ENCODE data around the gene COL12A1. TPM values are rescaled to one million over a fixed set of nuclear protein-coding genes. Genes with fewer than 3 reads are reported as not detected.
"Not testable (repeated sequence)": the region's sequence is repeated elsewhere in the genome, so short reads cannot be mapped to it uniquely, and the experiment has no call there.

Gene COL12A1
- total RNA-seq, 1 donor from 2014 or later = 44.3 TPM

DNA sequence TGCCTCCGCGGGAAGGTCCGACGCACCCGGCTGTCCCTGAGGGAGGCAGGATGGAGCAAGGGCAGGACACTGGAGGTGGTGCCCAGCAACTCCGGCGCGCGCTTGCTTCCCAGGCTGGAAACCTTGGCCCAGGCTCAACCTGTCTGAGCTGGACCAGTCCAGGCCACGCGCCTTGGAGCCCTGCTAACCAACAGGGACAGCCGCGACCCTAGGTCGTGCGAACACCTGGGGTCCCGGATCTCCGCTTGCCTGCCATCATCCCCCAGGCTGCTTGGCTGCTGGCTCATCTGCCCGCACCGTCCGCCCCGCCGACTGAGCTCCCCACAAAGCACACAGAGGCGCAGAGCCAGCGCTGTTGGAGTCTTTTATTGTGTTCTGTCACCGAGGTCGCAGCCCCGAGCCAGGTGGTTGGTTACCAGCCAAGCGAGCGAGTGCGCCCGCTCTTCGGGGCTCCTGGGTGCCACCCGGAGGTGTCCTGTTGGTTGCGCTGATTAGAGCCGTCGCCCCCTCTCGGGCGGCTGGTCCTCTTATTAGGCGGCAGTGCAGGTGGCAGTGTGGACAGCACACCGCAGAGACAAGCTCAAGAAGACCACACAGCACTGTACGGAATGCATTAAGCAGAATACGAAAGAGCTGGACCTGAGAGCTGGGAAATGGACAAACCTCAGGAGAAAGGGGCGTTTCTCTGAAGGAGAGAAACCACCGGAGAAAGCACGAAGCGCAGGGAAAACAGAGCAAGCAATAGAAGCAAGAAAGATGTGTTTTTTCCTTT is 3.8 kb downstream of the COL12A1 start:
- DNase-seq (no peak), ATAC-seq (no peak)
- no peaks in the 10 kb centered on the region for H3K36me3 ChIP-seq
- peaks cover 34% of the 10 kb centered on the region for H3K4me1 ChIP-seq
- intact Hi-C loops (cut with DNase I) = no loop called here
- H3K27me3 ChIP-seq = peaks cover 57% of the 10 kb centered on the region
- TF ChIP-seq, protein P1, sequence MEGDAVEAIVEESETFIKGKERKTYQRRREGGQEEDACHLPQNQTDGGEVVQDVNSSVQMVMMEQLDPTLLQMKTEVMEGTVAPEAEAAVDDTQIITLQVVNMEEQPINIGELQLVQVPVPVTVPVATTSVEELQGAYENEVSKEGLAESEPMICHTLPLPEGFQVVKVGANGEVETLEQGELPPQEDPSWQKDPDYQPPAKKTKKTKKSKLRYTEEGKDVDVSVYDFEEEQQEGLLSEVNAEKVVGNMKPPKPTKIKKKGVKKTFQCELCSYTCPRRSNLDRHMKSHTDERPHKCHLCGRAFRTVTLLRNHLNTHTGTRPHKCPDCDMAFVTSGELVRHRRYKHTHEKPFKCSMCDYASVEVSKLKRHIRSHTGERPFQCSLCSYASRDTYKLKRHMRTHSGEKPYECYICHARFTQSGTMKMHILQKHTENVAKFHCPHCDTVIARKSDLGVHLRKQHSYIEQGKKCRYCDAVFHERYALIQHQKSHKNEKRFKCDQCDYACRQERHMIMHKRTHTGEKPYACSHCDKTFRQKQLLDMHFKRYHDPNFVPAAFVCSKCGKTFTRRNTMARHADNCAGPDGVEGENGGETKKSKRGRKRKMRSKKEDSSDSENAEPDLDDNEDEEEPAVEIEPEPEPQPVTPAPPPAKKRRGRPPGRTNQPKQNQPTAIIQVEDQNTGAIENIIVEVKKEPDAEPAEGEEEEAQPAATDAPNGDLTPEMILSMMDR (IDR thresholded peaks at IDR 0.05) = no peak
- no peak overlapping the region for H3K27ac ChIP-seq
- H3K9me3 ChIP-seq = no peaks in the 10 kb centered on the region
- no peak overlapping the region for H3K4me3 ChIP-seq

DNA sequence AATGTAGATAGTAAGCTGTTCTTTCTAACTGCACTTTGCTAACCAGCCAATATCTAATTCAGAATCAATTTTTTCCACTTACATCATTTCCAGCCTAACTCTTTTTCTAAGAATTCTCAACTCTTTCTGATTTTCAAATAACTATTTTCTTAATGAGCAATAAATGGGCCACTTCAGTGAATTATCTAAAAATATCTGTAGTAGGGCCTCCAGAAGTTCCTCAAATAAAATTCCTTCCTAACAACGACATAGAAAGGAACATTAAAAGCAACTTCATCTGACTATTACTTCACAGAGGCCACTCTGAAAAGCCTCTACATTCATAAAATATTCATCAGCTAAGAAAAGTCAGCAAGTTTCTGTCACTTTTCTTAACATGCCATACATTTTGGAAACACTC is 4.8 kb downstream of the COL12A1 start:
- no peak overlapping the region for H3K27ac ChIP-seq
- H3K9me3 ChIP-seq = no peaks in the 10 kb centered on the region
- H3K36me3 ChIP-seq = no peaks in the 10 kb centered on the region
- DNase-seq = no peak
- intact Hi-C loops (cut with DNase I) = no loop called here
- peaks cover 47% of the 10 kb centered on the region for H3K27me3 ChIP-seq
- TF ChIP-seq, protein P1 (IDR thresholded peaks at IDR 0.05) = no peak
- no peak for ATAC-seq
- peaks cover 24% of the 10 kb centered on the region for H3K4me1 ChIP-seq
- H3K4me3 ChIP-seq = no peak overlapping the region

DNA sequence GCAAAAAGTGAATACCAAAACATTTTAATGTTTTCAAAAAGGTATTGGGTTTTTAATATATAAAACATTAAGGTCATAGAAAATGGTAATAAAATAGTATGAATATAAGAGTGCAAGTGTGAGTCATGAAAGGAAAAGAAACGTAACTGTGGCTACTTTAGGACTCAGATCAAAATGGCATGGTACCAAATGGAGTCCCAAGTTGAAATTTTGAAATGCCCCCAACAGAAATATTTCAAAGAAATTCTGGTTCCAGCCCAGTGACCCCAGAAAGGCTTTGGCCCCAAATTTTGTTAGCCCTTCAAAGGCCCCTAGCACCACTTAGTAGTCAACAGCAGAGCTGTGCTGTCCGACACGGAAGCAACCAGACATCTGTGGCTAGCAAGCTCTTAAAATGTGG is 6.0 kb downstream of the COL12A1 start:
- H3K9me3 ChIP-seq = no peaks in the 10 kb centered on the region
- no peak for DNase-seq
- H3K36me3 ChIP-seq = no peaks in the 10 kb centered on the region
- TF ChIP-seq, protein P1 (IDR thresholded peaks at IDR 0.05) = no peak
- H3K27ac ChIP-seq = no peak overlapping the region
- H3K27me3 ChIP-seq = peaks cover 36% of the 10 kb centered on the region
- ATAC-seq = no peak
- H3K4me3 ChIP-seq = no peak overlapping the region
- H3K4me1 ChIP-seq = peaks cover 13% of the 10 kb centered on the region
- intact Hi-C loops (cut with DNase I) = no loop called here

DNA sequence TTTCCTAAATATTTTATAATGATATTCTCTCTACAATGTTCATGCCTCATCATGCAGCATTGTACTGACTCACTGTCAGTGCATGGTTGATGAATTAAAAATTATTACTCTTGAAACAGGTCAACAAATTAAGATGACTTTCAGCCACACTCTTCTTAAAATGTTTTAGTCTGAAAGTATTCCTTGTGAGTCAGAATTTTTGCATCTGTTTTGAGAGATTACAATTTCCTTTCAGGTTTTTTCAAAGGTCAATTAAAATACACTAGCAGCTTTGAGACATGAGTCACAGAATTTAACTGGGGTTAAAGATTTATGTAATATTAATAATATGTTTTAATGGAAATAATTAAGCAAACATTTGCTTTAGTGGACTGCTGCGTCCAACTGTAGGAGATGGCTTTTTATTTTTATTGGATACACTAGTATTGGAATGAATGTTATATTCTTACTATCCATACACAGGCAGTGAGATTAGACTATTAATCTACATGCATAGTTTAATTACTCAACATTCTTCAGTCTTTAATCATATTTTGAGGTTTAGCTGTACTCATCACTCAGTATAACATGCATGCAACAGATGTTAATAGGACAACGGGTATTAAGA is 9.7 kb downstream of the COL12A1 start:
- DNase-seq = no peak
- TF ChIP-seq, protein P1 (IDR thresholded peaks at IDR 0.05) = no peak
- Histone ChIP-seq H3K27me3 (peaks cover 15% of the 10 kb centered on the region), H3K27ac (no peak overlapping the region), H3K36me3 (no peaks in the 10 kb centered on the region), H3K9me3 (no peaks in the 10 kb centered on the region), H3K4me3 (no peak overlapping the region), H3K4me1 (no peaks in the 10 kb centered on the region)
- intact Hi-C loops (cut with DNase I) = no loop called here
- no peak for ATAC-seq

DNA sequence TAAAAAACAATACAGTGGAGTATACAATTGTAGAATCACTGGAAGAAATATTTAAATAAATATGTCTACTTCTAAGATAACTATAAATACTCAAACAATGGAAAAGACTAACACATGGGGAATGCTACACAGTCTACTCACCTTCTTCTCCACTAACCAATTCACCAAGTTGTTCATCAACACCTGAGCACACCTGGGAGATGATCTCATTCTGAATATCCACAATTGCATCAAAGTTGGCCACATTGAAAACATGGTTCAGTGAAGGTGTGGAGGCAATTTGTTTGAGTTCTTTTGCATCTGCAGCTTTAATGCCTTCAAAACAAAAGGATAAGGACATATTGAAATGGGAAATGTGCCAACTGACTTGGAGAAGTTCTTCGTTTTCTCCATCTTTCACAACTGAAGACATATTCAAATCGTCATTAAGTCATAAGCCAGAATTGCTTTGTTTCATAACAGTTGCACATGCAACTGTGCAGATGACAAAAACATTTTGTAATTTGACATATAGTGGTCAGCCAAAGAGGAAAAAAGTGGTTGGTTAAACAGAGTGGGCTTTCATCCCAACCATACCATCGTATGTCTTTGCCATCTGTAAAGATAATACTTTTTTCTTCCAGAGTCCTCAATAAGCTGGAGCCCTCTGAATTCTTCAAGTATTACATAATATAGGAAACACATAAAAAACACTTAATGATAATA is 17.5 kb downstream of the COL12A1 start:
- Histone ChIP-seq H3K27ac (no peak overlapping the region), H3K4me1 (no peaks in the 10 kb centered on the region), H3K9me3 (no peaks in the 10 kb centered on the region), H3K4me3 (no peak overlapping the region), H3K27me3 (peaks cover 4% of the 10 kb centered on the region), H3K36me3 (no peaks in the 10 kb centered on the region)
- TF ChIP-seq, protein P1 (IDR thresholded peaks at IDR 0.05) = no peak
- ATAC-seq (no peak), DNase-seq (no peak)
- intact Hi-C loops (cut with DNase I) = no loop called here

DNA sequence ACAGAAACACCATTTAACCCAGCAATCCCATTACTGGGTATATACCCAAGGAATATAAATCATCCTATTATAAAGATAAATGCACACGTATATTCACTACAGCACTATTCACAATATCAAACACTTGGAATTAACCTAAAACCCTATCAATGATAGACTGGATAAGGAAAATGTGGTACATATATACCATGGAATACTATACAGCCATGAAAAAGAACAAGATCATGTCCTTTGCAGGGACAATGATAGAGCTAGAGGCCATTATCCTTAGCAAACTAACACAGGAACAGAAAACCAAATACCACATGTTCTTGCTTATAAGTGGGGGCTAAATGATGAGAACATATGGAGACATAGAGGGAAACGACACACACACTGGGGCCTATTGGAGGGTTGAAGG is 19.3 kb downstream of the COL12A1 start:
- intact Hi-C loops (cut with DNase I) = not testable (repeated sequence)

More for the DNA sequence above, 19.3 kb downstream of the COL12A1 start:
- not testable (repeated sequence) for ATAC-seq, H3K27ac ChIP-seq, H3K27me3 ChIP-seq, H3K36me3 ChIP-seq, H3K9me3 ChIP-seq, DNase-seq, H3K4me1 ChIP-seq, H3K4me3 ChIP-seq
